HepG2 (cell line): ENCODE results near the gene MT1M. TPM values are rescaled to one million over a fixed set of nuclear protein-coding genes. Genes with fewer than 3 reads are reported as not detected.

Source experiments
- ATM ChIP-seq: fragments of 450-650 bp; IDR thresholded peaks from 2 replicates; pipeline ENCODE4 v1.7.1; 2017; ENCODE audit warnings: mild to moderate bottlenecking, borderline replicate concordance
- HES4 ChIP-seq: sonication (generic); formaldehyde crosslinking; IDR thresholded peaks from 2 replicates; pipeline ENCODE4 v1.9.0; 2021; ENCODE audit warnings: mild to moderate bottlenecking, missing genetic modification reagents, borderline replicate concordance
- MEIS1 ChIP-seq: sonication (generic); formaldehyde crosslinking; IDR thresholded peaks from 2 replicates; pipeline ENCODE4 v1.9.0; 2021; ENCODE audit warnings: mild to moderate bottlenecking, missing genetic modification reagents, moderate library complexity, borderline replicate concordance
- MTA3 ChIP-seq: sonication (generic); formaldehyde crosslinking; IDR thresholded peaks from 2 replicates; pipeline ENCODE4 v1.4.0; 2020; ENCODE audit warnings: missing genetic modification reagents
- ZNF670 ChIP-seq: sonication (generic); formaldehyde crosslinking; IDR thresholded peaks from 2 replicates; pipeline ENCODE4 v1.8.0; 2022; ENCODE audit warnings: mild to moderate bottlenecking, missing genetic modification reagents, borderline replicate concordance
- ZNF792 ChIP-seq: IDR thresholded peaks from 2 replicates; pipeline ENCODE4 v1.6.1; 2016
- polyA plus RNA-seq, 8 experiments: library from polyadenylated mRNA; depleted of rRNA in 3 of 8; stranded (reverse) in 7 of 8; unstranded in 1 of 8; fragments of >200 nt; fragmentation: Illumina TruSeq in 4 of 8; extraction: Trizol in 4 of 8; gene quantifications; 2 replicates each; pipeline versions ENCODE4 v1.2.1 to v1.2.3, GENCODE V29; 2011 to 2016; ENCODE audit warnings: low read depth in 4 of 8, missing spikeins in 1 of 8, mixed read lengths in 1 of 8; ENCODE audit not compliant: insufficient read depth in 1 of 8
- total RNA-seq, 5 experiments: library from RNA; depleted of rRNA; stranded (reverse); fragments of >200 nt; fragmentation: Illumina TruSeq; extraction: Trizol; gene quantifications; 2 replicates each; pipeline ENCODE4 v1.2.3, GENCODE V29; 2016; ENCODE audit warnings: low read depth in 1 of 5
- TF ChIP-seq, protein P1 (sequence below): sonication (generic); formaldehyde crosslinking; IDR thresholded peaks from 2 replicates; pipeline ENCODE4 v1.4.0; 2020; ENCODE audit warnings: missing genetic modification reagents, borderline replicate concordance
- TF ChIP-seq, protein P2 (sequence below), 2 experiments: sonication (generic) in 1 of 2; formaldehyde crosslinking in 1 of 2; IDR thresholded peaks; 2 replicates each; pipeline versions ENCODE4 v1.5.1 to v1.6.1; 2011 to 2020; ENCODE audit warnings: borderline replicate concordance in 1 of 2, low read depth in 1 of 2, low read length in 1 of 2, mild to moderate bottlenecking in 1 of 2, missing genetic modification reagents in 1 of 2, moderate library complexity in 1 of 2
- TF ChIP-seq, protein P3 (sequence below): fragments of 450-650 bp; IDR thresholded peaks from 2 replicates; pipeline ENCODE4 v1.6.1; 2016
- TF ChIP-seq, protein P4 (sequence below): sonication (generic); formaldehyde crosslinking; IDR thresholded peaks from 2 replicates; pipeline ENCODE4 v1.5.1; 2020; ENCODE audit warnings: mild to moderate bottlenecking, missing genetic modification reagents, borderline replicate concordance
- TF ChIP-seq, protein P5 (sequence below): sonication (generic); formaldehyde crosslinking; IDR thresholded peaks from 2 replicates; pipeline ENCODE4 v1.8.0; 2022; ENCODE audit warnings: missing genetic modification reagents, mild to moderate bottlenecking, moderate library complexity, borderline replicate concordance
- TF ChIP-seq, protein P6 (sequence below): sonication (generic); formaldehyde crosslinking; IDR thresholded peaks from 2 replicates; pipeline ENCODE4 v1.8.1; 2023; ENCODE audit warnings: mild to moderate bottlenecking, missing genetic modification reagents

Gene MT1M
- total and polyA plus RNA-seq, 2 of the 13 experiments (the other 11 are each of a cell fraction or from before 2014, with no cell fraction given) = 4.6 TPM; not detected in 1

DNA sequence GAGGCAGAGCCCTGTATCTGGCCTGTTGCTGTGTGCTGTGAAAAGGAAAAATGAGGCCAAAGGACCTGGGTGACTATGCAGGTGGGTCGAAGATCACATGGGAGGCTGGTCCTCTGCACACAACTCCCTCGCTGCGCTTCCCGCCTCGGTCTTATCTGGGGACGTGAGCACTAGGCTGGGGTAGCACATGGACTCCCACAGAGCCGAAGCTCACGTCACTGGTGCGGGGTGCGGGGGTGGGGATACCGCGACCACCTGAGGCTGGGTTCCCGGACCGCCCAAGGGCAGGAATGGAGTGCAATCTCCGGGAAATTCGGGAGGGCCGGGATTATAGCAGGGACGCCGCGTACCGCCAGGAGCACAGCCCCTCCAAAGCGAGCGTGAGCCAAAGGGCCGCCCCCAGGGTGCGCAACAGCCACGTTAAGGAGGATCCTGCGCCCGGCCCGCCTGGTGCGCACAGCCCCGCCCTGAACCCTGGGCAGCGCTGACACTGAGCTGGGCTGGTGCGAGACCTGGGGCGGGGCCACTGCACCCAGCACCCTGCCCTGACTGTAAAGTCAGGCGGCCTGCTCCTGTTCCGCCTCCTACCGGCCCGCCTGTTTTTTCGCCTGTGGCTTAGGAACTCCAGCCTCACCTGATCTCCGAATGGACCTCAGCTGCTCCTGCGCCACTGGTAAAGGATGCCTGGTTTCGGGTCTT lies 10.8 kb downstream of the MT1M start (continued):
- no peak for TF ChIP-seq ZNF670 (CRISPR knock-in tag)
- TF ChIP-seq, protein P1, sequence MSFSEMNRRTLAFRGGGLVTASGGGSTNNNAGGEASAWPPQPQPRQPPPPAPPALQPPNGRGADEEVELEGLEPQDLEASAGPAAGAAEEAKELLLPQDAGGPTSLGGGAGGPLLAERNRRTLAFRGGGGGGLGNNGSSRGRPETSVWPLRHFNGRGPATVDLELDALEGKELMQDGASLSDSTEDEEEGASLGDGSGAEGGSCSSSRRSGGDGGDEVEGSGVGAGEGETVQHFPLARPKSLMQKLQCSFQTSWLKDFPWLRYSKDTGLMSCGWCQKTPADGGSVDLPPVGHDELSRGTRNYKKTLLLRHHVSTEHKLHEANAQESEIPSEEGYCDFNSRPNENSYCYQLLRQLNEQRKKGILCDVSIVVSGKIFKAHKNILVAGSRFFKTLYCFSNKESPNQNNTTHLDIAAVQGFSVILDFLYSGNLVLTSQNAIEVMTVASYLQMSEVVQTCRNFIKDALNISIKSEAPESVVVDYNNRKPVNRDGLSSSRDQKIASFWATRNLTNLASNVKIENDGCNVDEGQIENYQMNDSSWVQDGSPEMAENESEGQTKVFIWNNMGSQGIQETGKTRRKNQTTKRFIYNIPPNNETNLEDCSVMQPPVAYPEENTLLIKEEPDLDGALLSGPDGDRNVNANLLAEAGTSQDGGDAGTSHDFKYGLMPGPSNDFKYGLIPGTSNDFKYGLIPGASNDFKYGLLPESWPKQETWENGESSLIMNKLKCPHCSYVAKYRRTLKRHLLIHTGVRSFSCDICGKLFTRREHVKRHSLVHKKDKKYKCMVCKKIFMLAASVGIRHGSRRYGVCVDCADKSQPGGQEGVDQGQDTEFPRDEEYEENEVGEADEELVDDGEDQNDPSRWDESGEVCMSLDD = no peak
- TF ChIP-seq, protein P2, sequence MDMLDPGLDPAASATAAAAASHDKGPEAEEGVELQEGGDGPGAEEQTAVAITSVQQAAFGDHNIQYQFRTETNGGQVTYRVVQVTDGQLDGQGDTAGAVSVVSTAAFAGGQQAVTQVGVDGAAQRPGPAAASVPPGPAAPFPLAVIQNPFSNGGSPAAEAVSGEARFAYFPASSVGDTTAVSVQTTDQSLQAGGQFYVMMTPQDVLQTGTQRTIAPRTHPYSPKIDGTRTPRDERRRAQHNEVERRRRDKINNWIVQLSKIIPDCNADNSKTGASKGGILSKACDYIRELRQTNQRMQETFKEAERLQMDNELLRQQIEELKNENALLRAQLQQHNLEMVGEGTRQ (IDR thresholded peaks at IDR 0.05; ENCODE audit: low read depth, low read length) = no peak
- TF ChIP-seq, protein P2 (CRISPR knock-in tag; IDR thresholded peaks at IDR 0.05; ENCODE audit: borderline replicate concordance) = no peak
- TF ChIP-seq, protein P3, sequence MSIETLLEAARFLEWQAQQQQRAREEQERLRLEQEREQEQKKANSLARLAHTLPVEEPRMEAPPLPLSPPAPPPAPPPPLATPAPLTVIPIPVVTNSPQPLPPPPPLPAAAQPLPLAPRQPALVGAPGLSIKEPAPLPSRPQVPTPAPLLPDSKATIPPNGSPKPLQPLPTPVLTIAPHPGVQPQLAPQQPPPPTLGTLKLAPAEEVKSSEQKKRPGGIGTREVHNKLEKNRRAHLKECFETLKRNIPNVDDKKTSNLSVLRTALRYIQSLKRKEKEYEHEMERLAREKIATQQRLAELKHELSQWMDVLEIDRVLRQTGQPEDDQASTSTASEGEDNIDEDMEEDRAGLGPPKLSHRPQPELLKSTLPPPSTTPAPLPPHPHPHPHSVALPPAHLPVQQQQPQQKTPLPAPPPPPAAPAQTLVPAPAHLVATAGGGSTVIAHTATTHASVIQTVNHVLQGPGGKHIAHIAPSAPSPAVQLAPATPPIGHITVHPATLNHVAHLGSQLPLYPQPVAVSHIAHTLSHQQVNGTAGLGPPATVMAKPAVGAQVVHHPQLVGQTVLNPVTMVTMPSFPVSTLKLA = no peak
- TF ChIP-seq, protein P4, sequence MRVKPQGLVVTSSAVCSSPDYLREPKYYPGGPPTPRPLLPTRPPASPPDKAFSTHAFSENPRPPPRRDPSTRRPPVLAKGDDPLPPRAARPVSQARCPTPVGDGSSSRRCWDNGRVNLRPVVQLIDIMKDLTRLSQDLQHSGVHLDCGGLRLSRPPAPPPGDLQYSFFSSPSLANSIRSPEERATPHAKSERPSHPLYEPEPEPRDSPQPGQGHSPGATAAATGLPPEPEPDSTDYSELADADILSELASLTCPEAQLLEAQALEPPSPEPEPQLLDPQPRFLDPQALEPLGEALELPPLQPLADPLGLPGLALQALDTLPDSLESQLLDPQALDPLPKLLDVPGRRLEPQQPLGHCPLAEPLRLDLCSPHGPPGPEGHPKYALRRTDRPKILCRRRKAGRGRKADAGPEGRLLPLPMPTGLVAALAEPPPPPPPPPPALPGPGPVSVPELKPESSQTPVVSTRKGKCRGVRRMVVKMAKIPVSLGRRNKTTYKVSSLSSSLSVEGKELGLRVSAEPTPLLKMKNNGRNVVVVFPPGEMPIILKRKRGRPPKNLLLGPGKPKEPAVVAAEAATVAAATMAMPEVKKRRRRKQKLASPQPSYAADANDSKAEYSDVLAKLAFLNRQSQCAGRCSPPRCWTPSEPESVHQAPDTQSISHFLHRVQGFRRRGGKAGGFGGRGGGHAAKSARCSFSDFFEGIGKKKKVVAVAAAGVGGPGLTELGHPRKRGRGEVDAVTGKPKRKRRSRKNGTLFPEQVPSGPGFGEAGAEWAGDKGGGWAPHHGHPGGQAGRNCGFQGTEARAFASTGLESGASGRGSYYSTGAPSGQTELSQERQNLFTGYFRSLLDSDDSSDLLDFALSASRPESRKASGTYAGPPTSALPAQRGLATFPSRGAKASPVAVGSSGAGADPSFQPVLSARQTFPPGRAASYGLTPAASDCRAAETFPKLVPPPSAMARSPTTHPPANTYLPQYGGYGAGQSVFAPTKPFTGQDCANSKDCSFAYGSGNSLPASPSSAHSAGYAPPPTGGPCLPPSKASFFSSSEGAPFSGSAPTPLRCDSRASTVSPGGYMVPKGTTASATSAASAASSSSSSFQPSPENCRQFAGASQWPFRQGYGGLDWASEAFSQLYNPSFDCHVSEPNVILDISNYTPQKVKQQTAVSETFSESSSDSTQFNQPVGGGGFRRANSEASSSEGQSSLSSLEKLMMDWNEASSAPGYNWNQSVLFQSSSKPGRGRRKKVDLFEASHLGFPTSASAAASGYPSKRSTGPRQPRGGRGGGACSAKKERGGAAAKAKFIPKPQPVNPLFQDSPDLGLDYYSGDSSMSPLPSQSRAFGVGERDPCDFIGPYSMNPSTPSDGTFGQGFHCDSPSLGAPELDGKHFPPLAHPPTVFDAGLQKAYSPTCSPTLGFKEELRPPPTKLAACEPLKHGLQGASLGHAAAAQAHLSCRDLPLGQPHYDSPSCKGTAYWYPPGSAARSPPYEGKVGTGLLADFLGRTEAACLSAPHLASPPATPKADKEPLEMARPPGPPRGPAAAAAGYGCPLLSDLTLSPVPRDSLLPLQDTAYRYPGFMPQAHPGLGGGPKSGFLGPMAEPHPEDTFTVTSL = no peak
- TF ChIP-seq, protein P5, sequence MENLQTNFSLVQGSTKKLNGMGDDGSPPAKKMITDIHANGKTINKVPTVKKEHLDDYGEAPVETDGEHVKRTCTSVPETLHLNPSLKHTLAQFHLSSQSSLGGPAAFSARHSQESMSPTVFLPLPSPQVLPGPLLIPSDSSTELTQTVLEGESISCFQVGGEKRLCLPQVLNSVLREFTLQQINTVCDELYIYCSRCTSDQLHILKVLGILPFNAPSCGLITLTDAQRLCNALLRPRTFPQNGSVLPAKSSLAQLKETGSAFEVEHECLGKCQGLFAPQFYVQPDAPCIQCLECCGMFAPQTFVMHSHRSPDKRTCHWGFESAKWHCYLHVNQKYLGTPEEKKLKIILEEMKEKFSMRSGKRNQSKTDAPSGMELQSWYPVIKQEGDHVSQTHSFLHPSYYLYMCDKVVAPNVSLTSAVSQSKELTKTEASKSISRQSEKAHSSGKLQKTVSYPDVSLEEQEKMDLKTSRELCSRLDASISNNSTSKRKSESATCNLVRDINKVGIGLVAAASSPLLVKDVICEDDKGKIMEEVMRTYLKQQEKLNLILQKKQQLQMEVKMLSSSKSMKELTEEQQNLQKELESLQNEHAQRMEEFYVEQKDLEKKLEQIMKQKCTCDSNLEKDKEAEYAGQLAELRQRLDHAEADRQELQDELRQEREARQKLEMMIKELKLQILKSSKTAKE (CRISPR knock-in tag) = no peak
- no peak for TF ChIP-seq MTA3 (CRISPR knock-in tag)
- TF ChIP-seq, protein P6, sequence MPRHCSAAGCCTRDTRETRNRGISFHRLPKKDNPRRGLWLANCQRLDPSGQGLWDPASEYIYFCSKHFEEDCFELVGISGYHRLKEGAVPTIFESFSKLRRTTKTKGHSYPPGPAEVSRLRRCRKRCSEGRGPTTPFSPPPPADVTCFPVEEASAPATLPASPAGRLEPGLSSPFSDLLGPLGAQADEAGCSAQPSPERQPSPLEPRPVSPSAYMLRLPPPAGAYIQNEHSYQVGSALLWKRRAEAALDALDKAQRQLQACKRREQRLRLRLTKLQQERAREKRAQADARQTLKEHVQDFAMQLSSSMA (CRISPR knock-in tag) = peak; percentile 90; the same call in 1 of the 2 replicates
- no peak for TF ChIP-seq ATM
- no peak for TF ChIP-seq HES4 (CRISPR knock-in tag)
- TF ChIP-seq MEIS1 (CRISPR knock-in tag) = no peak; the same call in 1 of the 2 replicates
- TF ChIP-seq ZNF792 = peak; percentile 57
